Tongue (tissue), 2 donors: ENCODE results near the gene PRKAR1B. TPM values are rescaled to one million over a fixed set of nuclear protein-coding genes. Genes with fewer than 3 reads are reported as not detected.
A peak's percentile ranks its signal among the peaks of the same experiment; 100 is the strongest.
"Not testable (repeated sequence)": the region's sequence is repeated elsewhere in the genome, so short reads cannot be mapped to it uniquely, and the experiment has no call there.

Source experiments
- DNase-seq: peaks from one replicate; pipeline ENCODE4 v3.0.0-alpha.2; 2015
- total RNA-seq: library from RNA; depleted of rRNA; stranded (reverse); fragments of >200 nt; gene quantifications from one replicate; pipeline ENCODE4 v1.2.3, GENCODE V29; 2014

Gene PRKAR1B
- total RNA-seq, 1 donor from 2014 or later: 28.4 TPM

DNA sequence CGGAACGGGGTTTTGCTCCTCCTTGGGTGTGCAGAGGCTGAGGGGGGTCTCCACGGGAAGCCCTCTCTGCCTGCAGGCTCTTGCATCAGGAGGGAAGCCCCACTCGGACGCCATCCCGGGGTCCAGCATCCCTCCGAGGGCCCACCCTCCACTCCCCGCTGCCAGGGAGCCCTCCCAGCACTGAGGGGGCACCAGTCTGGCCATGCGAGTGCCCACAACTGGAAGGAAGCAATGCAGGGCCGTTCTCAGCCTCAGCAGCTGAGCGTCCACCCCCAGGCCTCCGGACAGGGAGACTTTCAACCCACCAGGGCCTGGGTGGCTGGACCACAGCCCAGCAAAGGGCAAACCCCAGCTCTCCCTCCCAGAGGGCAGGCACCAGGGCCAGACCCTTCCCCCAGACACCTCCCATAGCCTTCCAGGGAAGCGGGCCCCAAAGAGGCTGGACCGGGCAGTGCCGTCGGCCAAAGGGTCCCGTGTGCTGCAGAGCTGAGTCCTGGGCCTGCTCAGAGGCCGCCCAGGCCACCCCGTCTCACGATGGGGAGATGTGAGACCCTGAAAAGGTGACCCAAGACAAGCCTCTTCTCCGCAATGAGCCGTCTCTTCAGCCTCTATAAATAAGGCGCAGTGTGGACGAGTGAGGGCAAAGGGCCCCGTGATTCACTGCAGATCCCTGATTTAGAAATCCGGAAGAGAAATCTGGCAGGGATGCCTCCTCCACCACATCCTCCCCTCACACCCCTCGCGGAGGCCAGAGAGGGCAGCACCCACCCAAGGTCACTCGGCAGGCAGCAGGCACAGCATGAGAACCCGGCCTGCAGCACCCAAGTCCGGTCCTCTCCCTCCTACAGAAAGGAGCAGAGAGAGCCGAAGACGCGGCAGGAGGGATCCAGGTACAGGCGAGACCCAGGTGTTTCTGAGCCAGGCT, 82.4 kb downstream of the PRKAR1B start:
- no peak for DNase-seq

DNA sequence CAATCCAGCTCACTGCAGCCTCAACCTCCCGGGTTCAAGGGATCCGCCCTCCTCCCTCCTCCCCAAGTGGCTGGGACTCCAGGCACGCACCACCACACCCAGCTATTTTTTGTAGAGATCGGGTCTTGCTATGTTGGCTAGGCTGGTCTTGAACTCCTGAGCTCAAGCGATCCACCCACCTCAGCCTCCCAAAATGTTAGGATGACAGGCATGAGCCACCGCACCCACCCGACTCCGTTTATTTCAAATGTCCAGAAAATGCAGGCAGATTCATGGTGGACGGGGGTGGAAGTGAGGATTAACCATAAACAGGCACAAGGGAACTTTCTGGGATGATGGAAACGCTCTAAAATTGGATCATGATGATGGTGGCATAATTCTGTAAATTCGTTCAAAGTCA, 85.1 kb downstream of the PRKAR1B start:
- DNase-seq: no peak

DNA sequence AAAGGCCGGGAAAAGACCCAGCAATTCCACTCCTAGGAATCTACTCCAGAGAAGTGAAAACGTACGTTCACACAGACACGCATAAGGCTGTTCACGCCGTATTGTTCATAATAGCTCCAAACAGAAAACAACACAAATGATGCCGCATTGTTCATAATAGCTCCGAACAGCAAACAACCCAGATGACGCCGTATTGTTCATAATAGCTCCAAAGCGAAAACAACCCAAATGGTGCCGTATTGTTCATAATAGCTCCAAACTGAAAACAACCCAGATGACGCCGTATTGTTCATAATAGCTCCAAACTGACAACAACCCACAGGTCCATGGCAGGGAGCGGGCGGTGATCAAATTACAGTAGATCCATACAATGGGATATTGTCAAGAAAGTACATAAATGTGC, 85.8 kb downstream of the PRKAR1B start:
- no peak for DNase-seq

DNA sequence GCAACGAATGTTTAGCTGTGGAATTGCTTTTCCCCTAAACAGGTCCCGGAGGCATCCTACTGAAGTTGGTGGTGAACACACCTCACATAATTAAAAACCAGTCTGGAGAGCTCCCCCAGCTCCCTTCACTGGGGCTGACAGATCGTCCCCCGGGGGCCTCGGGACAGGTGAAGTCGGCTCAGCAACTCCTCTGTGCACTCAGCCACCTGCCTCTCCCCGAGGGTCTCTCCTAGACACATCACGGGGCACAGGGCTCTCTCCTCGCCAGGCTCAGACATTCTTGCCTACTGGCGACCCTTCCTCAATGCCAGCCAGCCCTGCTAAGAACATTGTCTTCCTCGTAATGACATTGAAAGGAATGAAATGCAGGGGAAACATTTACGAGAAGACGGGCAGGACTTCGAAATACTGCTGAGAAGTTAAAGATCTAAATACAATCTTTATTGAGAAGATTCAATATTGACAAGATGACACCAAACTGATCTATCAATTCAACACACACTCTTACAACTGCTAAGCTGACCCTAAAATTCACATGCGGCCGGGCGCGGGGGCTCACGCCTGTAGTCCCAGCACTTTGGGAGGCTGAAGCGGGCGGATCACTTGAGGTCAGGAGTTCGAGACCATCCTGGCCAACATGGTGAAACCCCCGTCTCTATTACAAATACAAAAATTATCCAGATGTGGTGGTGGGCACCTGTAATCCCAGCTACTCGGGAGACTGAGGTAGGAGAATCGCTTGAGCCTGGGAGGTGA, 88.6 kb downstream of the PRKAR1B start:
- DNase-seq: no peak

DNA sequence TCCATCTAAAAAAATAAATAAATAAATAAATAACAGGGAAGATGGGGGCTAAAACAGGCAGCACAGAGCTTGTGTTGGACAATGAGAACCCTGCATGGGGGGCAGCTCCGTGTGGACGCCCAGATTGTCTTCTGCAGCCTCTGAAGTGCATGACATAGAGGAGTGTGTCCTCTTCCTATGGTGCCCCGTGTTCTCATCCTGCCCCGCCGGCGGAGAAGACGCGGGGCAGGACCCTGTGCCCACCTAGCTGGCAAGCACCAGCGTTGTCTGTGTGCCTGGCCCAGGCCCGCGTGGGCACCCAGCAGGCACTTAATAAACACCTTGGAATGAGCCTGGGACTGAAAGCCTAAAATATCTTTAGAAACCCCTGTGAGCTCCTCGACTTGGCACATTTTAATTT, 89.3 kb downstream of the PRKAR1B start:
- no peak for DNase-seq

DNA sequence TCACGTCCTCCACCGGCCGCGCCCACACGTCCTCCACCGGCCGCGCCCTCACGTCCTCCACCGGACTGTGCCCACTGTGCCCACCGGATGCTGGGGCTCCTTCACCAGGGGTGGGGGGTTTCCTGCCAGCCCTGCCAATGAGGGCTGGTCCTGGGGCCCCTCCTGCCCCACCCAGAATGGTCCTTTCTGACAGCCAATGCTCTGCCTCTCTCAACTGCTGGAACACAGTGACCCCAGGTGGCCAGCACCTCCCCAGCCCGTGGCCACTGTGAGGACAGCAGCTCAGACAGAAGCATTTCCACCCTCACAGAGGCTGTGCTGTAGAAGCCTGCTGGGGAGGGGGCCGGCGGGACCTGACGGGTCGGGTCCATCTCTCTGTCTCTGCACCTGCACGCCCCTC, 90.7 kb downstream of the PRKAR1B start:
- DNase-seq: no peak

DNA sequence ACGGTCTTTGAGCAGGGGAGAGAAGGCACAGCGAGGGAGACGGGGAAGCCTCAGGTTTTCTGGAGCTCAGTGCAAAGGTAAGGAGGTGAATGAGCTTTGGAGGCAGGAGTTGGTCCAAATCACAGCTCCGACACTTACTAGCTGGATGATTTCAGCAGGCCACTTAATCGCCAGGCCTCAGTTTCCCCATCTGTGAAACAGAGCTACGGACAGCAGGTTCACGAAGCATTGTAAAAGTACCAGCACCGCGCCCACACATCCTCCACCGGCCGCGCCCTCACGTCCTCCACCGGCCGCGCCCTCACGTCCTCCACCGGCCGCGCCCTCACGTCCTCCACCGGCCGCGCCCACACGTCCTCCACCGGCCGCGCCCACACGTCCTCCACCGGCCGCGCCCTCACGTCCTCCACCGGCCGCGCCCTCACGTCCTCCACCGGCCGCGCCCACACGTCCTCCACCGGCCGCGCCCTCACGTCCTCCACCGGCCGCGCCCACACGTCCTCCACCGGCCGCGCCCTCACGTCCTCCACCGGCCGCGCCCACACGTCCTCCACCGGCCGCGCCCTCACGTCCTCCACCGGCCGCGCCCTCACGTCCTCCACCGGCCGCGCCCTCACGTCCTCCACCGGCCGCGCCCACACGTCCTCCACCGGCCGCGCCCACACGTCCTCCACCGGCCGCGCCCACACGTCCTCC, 91.2 kb downstream of the PRKAR1B start:
- not testable (repeated sequence) for DNase-seq

DNA sequence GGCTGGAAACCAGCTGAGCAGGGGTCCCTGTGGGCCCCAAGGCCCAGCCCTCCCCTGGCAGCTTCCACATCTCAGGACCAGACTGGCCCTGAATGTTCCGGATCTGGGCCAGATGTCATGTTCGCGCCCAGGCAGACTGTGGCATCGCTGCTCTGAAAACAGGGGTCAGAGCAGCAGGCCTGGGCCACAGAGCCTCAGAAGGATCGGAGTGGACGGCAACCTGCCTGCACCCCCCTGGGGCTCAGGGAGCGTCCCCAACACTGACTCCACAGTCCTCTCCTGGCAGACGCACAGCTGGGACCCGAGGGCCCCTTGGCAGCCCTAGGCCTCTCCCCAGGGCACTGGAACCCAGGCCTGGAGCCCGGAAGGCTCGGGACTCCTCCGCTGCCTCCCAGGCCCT, 91.9 kb downstream of the PRKAR1B start:
- no peak for DNase-seq

DNA sequence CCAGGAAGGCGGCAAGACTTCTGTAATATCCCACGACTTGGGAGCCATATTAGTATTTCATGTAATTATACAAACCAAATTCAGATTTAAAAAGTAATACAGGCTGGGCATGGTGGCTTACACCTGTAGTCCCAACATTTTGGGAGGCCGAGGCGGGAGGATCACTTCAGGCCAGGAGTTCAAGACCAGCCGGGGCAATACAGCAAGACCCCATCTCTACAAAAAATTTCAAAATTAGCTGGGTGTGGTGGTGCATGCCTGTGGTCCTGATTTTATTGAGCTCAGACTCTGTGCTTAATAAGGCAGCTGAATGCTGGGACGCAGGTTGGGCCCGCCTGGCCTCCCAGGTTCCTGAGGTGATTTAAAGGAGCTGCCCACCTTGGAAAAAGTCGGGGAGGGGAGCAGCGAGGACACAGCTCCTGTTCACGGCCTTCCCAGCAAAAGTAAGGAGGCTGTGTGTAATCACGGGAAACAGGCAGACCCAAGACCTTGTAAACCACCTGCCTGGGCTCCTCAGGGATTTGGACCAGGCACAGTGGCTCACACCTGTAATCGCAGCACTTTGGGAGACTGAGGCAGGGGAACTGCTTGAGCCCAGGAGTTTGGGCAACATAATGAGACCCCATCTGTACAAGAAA, 93.6 kb downstream of the PRKAR1B start:
- DNase-seq: no peak

DNA sequence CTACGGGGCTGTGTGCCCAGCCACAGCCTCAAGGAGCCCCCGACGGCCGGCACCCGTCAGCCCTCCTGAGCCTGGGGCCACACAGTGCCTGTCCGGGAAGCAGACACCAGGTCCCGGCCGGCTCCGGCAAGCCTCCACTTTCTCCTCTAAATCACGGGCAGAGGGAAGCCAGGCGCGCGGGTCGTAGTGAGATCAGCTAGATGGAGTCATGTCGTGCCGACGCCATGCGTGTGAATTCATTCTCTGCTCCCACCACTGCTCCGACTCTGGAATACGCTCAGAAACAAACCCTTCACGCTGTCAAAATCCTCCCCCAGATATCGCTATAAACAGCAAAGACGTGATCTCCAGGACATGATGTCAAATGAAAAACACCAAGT, 94.3 kb downstream of the PRKAR1B start:
- DNase-seq: no peak

DNA sequence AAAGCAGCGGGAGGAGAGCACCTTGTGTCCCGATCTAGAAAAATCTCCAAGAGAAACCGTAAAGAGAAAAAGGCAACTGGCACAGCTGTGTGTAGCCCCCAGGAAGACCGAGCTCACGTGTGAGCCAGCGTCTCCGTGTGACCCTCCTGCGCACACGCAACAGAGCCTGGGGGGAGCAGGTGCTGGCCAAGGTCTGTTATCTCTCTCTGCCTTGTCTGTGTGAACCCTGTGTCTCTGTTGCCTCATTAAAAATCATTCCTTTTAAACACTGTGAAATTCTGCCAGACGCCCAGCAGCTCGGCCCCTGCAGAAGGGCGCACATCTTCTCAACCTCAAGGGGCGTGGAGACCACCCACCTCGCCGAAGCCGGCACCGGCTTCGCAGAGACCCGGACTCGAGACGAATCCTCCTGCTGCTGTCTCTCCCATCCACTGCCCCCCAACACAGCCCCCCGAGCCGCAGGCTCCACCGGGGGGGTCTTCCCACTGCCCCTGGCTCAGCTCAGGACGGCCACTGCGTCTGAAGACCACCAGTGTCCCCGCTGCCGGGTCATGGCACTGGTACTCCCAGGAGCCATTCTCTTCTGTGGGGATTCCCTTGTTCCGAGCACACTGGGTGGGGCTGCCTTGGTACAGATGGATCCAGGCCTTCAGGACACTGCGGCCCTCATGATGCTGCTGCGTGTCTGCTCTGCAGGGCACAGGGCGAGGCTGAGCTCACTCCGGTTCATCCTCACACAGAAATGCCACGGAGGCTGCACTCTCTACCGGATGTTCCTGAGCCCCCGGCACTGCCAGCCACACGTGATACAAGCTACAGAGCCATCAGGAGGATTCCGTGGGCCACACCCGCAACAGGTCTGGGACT, 94.9 kb downstream of the PRKAR1B start:
- DNase-seq: no peak

DNA sequence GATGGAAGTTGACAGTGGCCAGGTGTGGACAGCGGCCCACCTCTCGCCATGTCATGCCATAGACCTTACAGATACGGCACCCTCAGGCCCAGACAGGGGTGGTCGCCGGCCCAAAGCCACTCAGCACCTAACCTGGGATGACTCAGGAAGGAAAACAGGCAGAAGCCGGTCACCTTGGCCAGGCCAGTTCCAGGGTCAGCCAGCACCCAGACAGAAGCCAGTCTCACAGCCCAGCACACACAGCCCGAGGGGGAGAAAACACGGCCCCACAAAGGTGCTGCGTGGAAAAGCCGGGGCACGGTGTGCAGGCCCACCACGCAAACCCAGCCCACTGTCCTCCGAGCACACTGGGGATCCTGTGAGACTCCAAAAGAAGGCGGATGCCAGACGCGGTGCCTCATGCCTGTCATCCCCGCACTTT, 95.8 kb downstream of the PRKAR1B start:
- DNase-seq: no peak

DNA sequence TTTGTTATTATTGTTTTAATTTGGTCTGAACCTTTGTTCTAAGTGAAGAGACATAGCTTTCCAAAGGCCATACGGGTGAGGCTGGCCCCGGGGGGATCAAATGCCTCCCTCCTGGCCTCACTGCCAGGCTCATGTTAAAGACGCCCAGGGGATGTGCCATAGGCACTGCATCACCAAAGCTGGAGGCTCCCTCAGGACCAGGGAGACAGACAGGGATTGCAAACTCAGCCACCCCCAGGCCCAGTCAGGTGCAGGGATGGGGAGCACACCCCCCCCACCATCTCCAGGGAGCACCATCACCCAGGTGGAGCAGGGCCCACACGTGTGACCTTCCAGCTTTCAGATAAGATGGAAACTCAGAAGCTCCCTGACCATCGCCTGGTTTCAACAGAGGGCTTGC, 96.5 kb downstream of the PRKAR1B start:
- no peak for DNase-seq

DNA sequence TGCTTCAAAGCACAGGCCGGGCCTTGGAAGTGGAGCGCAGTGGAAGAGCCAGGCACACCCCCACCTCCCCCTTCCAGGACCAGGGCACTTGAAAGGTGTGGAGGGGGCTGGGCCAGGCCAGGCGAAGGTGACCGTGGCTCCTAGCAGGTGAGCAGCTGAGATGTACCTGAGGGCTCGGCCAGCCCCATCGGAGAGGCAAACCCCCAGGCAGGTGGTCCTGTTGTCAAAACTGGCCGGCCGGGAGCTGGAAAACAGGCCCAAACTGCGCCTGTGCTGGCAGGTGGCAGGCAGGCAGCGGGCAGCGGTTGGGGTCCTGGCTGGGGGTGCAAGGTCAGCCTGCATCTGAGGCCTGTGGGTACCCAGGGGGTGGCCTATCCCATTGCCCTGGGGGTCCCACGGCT, 97.0 kb downstream of the PRKAR1B start:
- DNase-seq: no peak

DNA sequence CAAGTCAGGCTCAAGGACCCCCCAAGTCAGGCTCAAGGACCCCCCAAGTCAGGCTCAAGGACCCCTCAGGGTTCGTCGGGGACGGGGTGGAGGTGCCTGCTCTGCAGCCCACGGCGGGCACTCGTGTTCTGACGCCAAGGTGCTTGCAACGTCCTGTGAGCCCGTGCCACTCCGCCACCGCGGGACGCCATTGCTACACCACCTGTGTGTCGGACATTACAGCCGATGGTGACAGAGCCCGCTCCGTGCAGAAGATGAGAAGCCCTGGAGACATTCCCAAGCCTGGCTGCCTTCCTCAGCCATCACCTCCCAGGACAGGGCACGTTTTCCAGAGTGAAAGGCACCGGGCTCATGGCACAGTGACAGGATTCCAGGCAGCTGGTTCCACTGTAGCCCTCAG, 98.3 kb downstream of the PRKAR1B start:
- no peak for DNase-seq

DNA sequence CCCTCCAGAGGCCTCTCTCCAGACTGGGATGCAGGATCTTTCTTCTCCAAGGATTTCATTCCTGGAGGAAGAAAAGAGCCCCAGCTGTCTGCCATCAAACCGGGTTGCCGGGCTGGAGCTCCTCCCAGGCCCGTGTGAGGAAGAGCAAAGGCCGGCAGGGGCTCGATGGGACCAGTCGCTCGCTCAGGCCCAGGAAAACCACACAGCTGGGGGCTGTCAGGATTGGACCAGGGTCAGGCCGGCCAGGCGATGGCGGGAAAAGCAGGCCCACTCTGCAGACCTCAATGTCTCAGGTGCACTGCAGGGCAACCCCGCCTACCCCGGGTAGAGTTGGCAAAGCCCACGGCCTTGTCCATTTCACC, 98.7 kb downstream of the PRKAR1B start:
- no peak for DNase-seq

DNA sequence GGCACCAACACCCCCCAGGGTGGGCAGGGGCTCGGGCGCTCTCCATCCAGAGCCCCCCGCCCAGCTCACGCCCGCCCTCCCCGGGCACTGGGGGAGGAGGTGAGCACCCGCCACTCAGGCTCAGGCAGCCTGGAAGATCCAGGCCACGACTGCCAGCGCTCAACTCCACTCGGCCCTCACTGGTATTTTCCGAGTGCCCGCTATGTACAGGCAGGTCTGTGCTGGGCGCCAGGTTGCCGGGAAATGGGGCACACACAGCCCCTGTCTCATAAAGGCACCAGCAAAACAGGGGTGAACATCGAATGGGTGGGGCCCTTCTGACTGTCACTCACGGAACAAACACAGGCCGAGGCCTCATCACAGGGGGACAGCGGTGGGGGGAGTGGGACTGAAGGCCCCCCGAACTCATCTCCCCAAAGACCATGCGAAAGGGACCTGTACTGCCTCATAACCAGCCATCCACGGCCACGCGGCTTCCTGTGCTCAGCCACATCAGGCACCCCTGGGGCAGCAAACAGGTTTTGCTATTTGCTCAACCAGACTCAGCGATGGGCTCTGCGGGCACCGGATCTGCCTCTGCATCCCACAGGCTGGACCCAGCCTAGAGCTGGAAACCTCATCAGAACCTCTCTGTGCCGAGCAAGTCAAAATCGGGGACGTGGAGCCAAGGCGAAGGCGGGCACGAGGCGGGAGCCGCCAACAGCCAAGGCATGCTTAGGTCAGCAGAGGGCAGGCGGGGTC, 99.2 kb downstream of the PRKAR1B start:
- no peak for DNase-seq

DNA sequence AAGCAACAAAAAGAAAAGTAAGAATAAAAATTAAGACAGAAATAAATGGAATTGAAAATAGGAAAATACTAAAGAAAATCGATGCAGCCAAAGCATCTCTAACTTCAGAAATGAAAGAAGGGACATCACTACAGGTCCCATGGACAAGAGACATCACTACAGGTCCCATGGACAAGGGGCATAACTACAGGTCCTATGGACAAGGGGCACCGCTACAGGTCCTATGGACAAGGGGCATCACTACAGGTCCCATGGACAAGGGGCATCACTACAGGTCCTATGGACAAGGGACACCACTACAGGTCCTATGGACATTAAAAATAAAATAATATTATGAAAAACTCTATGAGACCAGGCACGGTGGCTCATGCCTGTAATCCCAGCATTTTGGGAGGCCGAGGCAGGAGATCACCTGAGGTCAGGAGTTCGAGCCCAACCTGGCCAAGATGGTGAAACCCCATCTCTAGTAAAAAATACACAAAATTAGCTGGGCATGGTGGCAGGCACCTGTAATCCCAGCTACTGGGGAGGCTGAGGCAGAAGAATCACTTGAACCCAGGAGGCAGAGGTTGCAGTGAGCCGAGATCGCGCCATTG, 101.6 kb downstream of the PRKAR1B start:
- DNase-seq: no peak

DNA sequence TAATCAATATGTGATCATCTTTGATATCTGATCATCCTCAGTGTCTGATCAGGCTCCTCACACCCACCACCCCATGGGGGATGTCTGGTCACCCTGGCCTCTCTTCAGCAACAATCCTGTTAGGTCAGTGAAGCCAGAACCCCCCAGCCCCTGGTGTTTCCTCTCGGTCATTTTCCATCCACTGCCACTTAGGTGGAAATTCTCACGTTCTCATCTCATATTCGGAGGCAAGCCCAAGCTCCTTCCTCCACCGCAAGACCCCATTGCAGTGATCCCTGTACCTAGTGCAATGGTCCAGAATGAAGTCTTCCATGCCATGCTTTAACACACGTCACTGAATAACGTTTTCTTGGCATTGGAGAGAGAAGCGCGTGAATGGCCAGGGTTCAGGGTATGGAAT, 103.6 kb downstream of the PRKAR1B start:
- no peak for DNase-seq

DNA sequence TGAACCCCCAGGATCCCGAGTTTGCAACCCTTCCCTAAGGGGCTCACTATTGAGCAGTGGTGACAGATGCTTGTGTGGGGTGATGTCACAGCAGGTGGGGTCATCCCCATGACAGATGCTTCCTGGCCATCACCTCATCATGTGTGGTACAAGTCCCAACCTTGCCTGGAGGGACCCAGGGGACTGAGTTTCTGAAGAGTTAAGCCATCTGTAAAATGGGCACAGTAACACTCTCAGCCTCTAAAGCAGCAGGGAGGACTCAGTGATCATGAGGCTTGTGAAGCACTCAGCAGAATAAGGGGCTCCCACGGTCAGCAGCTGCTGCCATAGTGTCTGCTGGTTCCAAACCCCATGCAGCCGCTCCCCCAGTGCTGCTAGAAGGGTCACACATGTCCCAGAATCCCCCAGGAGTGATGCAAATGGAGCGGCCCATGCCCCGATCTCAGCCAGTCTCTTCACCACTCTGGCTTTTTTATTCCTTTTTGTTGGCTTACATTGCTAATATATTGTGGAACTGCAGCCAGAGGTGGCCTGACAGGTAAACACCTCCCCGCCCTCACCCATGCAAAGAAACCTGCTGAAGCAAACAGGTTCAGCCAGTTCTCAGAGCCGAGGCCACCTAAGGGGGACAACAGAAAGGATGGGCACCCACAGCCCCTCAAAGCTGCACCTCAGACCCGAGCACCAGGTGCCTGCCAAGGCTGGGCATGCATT, 105.4 kb downstream of the PRKAR1B start:
- peak; percentile 69 for DNase-seq
